ENCODE results near the gene PKD1.

PKD1 gene

GRCh38 chr16:2060346-2060745 is 75.4 kb downstream of the PKD1 start:
- FAIRE-seq (no peak), DNase-seq (ENCODE audit: insufficient read length, low spot score) (no peak)
- no peak for TF ChIP-seq POLR2A (IDR thresholded peaks at IDR 0.05; ENCODE audit: low read depth, low read length)

GRCh38 chr16:2058872-2059271 is 76.8 kb downstream of the PKD1 start:
- DNase-seq (ENCODE audit: insufficient read length, low spot score) (no peak), FAIRE-seq (no peak)
- no peak for TF ChIP-seq POLR2A (IDR thresholded peaks at IDR 0.05; ENCODE audit: low read depth, low read length)

- TF ChIP-seq POLR2A (IDR thresholded peaks at IDR 0.05; ENCODE audit: low read depth, low read length): no peak
- FAIRE-seq (no peak), DNase-seq (ENCODE audit: insufficient read length, low spot score) (no peak)
Observed at GRCh38 chr16:2058420-2058819, 77.3 kb downstream of the PKD1 start.

GRCh38 chr16:2057438-2057837 is 78.3 kb downstream of the PKD1 start:
- no peak for DNase-seq (ENCODE audit: insufficient read length, low spot score)
- no peak for FAIRE-seq
- TF ChIP-seq POLR2A (IDR thresholded peaks at IDR 0.05; ENCODE audit: low read depth, low read length): no peak

GRCh38 chr16:2056681-2057407 is 78.9 kb downstream of the PKD1 start:
- no peak for TF ChIP-seq POLR2A (IDR thresholded peaks at IDR 0.05; ENCODE audit: low read depth, low read length)
- no peak for FAIRE-seq
- no peak for DNase-seq (ENCODE audit: insufficient read length, low spot score)

- TF ChIP-seq POLR2A (IDR thresholded peaks at IDR 0.05; ENCODE audit: low read depth, low read length): no peak
- no peak for FAIRE-seq
- DNase-seq (ENCODE audit: insufficient read length, low spot score): no peak
Observed at GRCh38 chr16:2056077-2056476, 79.6 kb downstream of the PKD1 start.

GRCh38 chr16:2054543-2055245 is 81.0 kb downstream of the PKD1 start:
- FAIRE-seq: no peak
- DNase-seq (ENCODE audit: insufficient read length, low spot score): no peak
- no peak for TF ChIP-seq POLR2A (IDR thresholded peaks at IDR 0.05; ENCODE audit: low read depth, low read length)

GRCh38 chr16:2053897-2054296 is 81.8 kb downstream of the PKD1 start:
- DNase-seq (ENCODE audit: insufficient read length, low spot score) (no peak), FAIRE-seq (no peak)
- no peak for TF ChIP-seq POLR2A (IDR thresholded peaks at IDR 0.05; ENCODE audit: low read depth, low read length)

GRCh38 chr16:2053211-2053610 is 82.5 kb downstream of the PKD1 start:
- FAIRE-seq: no peak
- DNase-seq (ENCODE audit: insufficient read length, low spot score): no peak
- TF ChIP-seq POLR2A (IDR thresholded peaks at IDR 0.05; ENCODE audit: low read depth, low read length): no peak

GRCh38 chr16:2048116-2048543 is 87.6 kb downstream of the PKD1 start:
- FAIRE-seq: no peak
- TF ChIP-seq POLR2A (IDR thresholded peaks at IDR 0.05; ENCODE audit: low read depth, low read length): no peak

GRCh38 chr16:2047330-2048115 is 88.2 kb downstream of the PKD1 start, which contains the start of the genes NTHL1 and TSC2:
NTHL1 (minus strand) TSS chr16:2047834; CDS start chr16:2047823, 11 bp downstream.
TSC2 (plus strand) TSS chr16:2047985; CDS start chr16:2048616, 631 bp downstream.
- FAIRE-seq: no peak
- DNase-seq (ENCODE audit: insufficient read length, low spot score): peak; percentile 96
- peak; percentile 89 for TF ChIP-seq POLR2A (IDR thresholded peaks at IDR 0.05; ENCODE audit: low read depth, low read length)

More at GRCh38 chr16:2048116-2048543, 87.6 kb downstream of the PKD1 start:
- DNase-seq (ENCODE audit: insufficient read length, low spot score): no peak

- no peak for FAIRE-seq
- TF ChIP-seq POLR2A (IDR thresholded peaks at IDR 0.05; ENCODE audit: low read depth, low read length): no peak
- no peak for DNase-seq (ENCODE audit: insufficient read length, low spot score)
Observed at GRCh38 chr16:2046893-2047329, 88.8 kb downstream of the PKD1 start.

GRCh38 chr16:2045965-2046892 is 89.5 kb downstream of the PKD1 start:
- DNase-seq (ENCODE audit: insufficient read length, low spot score): no peak
- no peak for FAIRE-seq
- TF ChIP-seq POLR2A (IDR thresholded peaks at IDR 0.05; ENCODE audit: low read depth, low read length): no peak

Data from H54 (cell line).